ENCODE data around the gene TBC1D22B. TPM values are rescaled to one million over a fixed set of nuclear protein-coding genes. Genes with fewer than 3 reads are reported as not detected.

The TBC1D22B gene
- total and polyA plus RNA-seq, 2 donors from 2014 or later = 9.7 to 12.8 TPM

- TF ChIP-seq CTCF (IDR thresholded peaks at IDR 0.05; ENCODE audit: borderline replicate concordance, extremely low read depth, insufficient read depth) = no peak
- no peaks in the 10 kb centered on the region for H3K4me1 ChIP-seq (ENCODE audit: control insufficient read depth in 2 of 3, insufficient read depth in 2 of 3, low read depth in 1 of 3, low read length in 3 of 3)
- DNase-seq (no peak), FAIRE-seq (no peak)
- H3K36me3 ChIP-seq (ENCODE audit: control insufficient read depth in 2 of 3, insufficient read depth in 3 of 3, low read length in 3 of 3) = no peaks in the 10 kb centered on the region
- no peaks in the 10 kb centered on the region for H3K9me3 ChIP-seq (ENCODE audit: control insufficient read depth in 2 of 3, insufficient read depth in 1 of 3, low read length in 3 of 3)
- no peak overlapping the region for H3K9ac ChIP-seq (ENCODE audit: low read length in 3 of 3)
- H3K4me3 ChIP-seq (ENCODE audit: low read length in 3 of 3) = no peak overlapping the region
- no peaks in the 10 kb centered on the region for H3K27me3 ChIP-seq (ENCODE audit: control insufficient read depth, insufficient read depth, low read length)
- intact Hi-C loops (cut with DNase I) = no loop called here
- no peak overlapping the region for H3K27ac ChIP-seq (ENCODE audit: low read depth in 2 of 2, low read length in 2 of 2)
Observed at GRCh38 chr6:37230104-37230503, 27.5 kb upstream of the TBC1D22B start.

GRCh38 chr6:37232430-37233017 is 25.0 kb upstream of the TBC1D22B start:
- intact Hi-C loops (cut with DNase I) = no loop called here
- Histone ChIP-seq H3K27me3 (ENCODE audit: control insufficient read depth, insufficient read depth, low read length) (no peaks in the 10 kb centered on the region), H3K9ac (ENCODE audit: low read length in 3 of 3) (no peak overlapping the region), H3K9me3 (ENCODE audit: control insufficient read depth in 2 of 3, insufficient read depth in 1 of 3, low read length in 3 of 3) (no peaks in the 10 kb centered on the region), H3K4me1 (ENCODE audit: control insufficient read depth in 2 of 3, insufficient read depth in 2 of 3, low read depth in 1 of 3, low read length in 3 of 3) (no peaks in the 10 kb centered on the region), H3K4me3 (ENCODE audit: low read length in 3 of 3) (no peak overlapping the region), H3K36me3 (ENCODE audit: control insufficient read depth in 2 of 3, insufficient read depth in 3 of 3, low read length in 3 of 3) (no peaks in the 10 kb centered on the region), H3K27ac (ENCODE audit: low read depth in 2 of 2, low read length in 2 of 2) (no peak overlapping the region)
- no peak for TF ChIP-seq CTCF (IDR thresholded peaks at IDR 0.05; ENCODE audit: borderline replicate concordance, extremely low read depth, insufficient read depth)
- no peak for DNase-seq
- FAIRE-seq = no peak

- no peak for TF ChIP-seq CTCF (IDR thresholded peaks at IDR 0.05; ENCODE audit: borderline replicate concordance, extremely low read depth, insufficient read depth)
- Histone ChIP-seq H3K27ac (ENCODE audit: low read depth in 2 of 2, low read length in 2 of 2) (no peak overlapping the region), H3K9ac (ENCODE audit: low read length in 3 of 3) (no peak overlapping the region), H3K4me3 (ENCODE audit: low read length in 3 of 3) (no peak overlapping the region), H3K9me3 (ENCODE audit: control insufficient read depth in 2 of 3, insufficient read depth in 1 of 3, low read length in 3 of 3) (no peaks in the 10 kb centered on the region), H3K27me3 (ENCODE audit: control insufficient read depth, insufficient read depth, low read length) (no peaks in the 10 kb centered on the region), H3K4me1 (ENCODE audit: control insufficient read depth in 2 of 3, insufficient read depth in 2 of 3, low read depth in 1 of 3, low read length in 3 of 3) (no peaks in the 10 kb centered on the region), H3K36me3 (ENCODE audit: control insufficient read depth in 2 of 3, insufficient read depth in 3 of 3, low read length in 3 of 3) (no peaks in the 10 kb centered on the region)
- DNase-seq = no peak
- intact Hi-C loops (cut with DNase I) = no loop called here
- FAIRE-seq = no peak
Observed at GRCh38 chr6:37233541-37233940, 24.0 kb upstream of the TBC1D22B start.

GRCh38 chr6:37236921-37237320 is 20.7 kb upstream of the TBC1D22B start:
- no peak for FAIRE-seq
- intact Hi-C loops (cut with DNase I) = no loop called here

More at GRCh38 chr6:37236921-37237320, 20.7 kb upstream of the TBC1D22B start:
- Histone ChIP-seq H3K27ac (ENCODE audit: low read depth in 2 of 2, low read length in 2 of 2) (no peak overlapping the region), H3K36me3 (ENCODE audit: control insufficient read depth in 2 of 3, insufficient read depth in 3 of 3, low read length in 3 of 3) (no peaks in the 10 kb centered on the region), H3K4me1 (ENCODE audit: control insufficient read depth in 2 of 3, insufficient read depth in 2 of 3, low read depth in 1 of 3, low read length in 3 of 3) (peaks cover 0 to 9% (median 0%) of the 10 kb centered on the region in 3 donors), H3K4me3 (ENCODE audit: low read length in 3 of 3) (no peak overlapping the region), H3K27me3 (ENCODE audit: control insufficient read depth, insufficient read depth, low read length) (no peaks in the 10 kb centered on the region), H3K9me3 (ENCODE audit: control insufficient read depth in 2 of 3, insufficient read depth in 1 of 3, low read length in 3 of 3) (no peaks in the 10 kb centered on the region), H3K9ac (ENCODE audit: low read length in 3 of 3) (no peak overlapping the region)
- TF ChIP-seq CTCF (IDR thresholded peaks at IDR 0.05; ENCODE audit: borderline replicate concordance, extremely low read depth, insufficient read depth) = no peak
- DNase-seq = no peak
